Glomerular endothelial cell (primary cell): ENCODE data around the gene TMEM253. TPM values are rescaled to one million over a fixed set of nuclear protein-coding genes. Genes with fewer than 3 reads are reported as not detected.

Source experiments
- DNase-seq: peaks from one replicate; pipeline ENCODE4 v3.0.0-alpha.2; 2011; ENCODE audit warnings: low read depth, low spot score; ENCODE audit errors: extremely low read depth
- total RNA-seq: library from RNA; depleted of rRNA; stranded (reverse); fragments of >200 nt; gene quantifications from 2 replicates; pipeline ENCODE4 v1.2.3, GENCODE V29; 2015

The TMEM253 gene
- total RNA-seq = 0.19 TPM in 1 of 2 replicates, not detected in the other

- DNase-seq = no peak
Observed at GRCh38 chr14:21100931-21101330, at the start of gene TMEM253. TMEM253 (plus strand) TSS chr14:21101066; CDS start chr14:21101344, 278 bp downstream.

- DNase-seq = no peak
Observed at GRCh38 chr14:21053184-21054122, 47.4 kb upstream of the TMEM253 start.

GRCh38 chr14:21054123-21054767 is 46.6 kb upstream of the TMEM253 start:
- DNase-seq = no peak

DNA sequence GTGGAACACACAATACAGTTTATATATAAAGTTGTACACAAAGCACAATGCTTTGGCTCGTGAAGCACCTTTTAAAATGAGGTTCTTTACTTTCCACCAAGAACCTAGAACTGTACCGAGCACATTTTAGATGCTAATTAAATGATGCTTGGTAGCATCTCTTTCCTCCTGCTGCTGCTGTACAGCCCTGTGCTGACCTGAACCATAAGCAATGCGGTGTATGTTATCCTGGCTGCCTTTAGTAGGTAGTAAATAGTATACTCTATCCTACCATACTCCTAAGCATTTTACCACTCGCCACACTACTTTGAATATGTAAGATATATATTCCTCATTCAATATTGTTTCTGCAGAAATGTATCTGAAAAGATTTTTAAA is 46.1 kb upstream of the TMEM253 start:
- no peak for DNase-seq

- no peak for DNase-seq
Observed at GRCh38 chr14:21055432-21056117, 45.3 kb upstream of the TMEM253 start.

GRCh38 chr14:21056520-21057163 is 44.2 kb upstream of the TMEM253 start:
- no peak for DNase-seq

GRCh38 chr14:21057803-21058675 is 42.8 kb upstream of the TMEM253 start, which contains the start of gene RNASE8:
RNASE8 (plus strand) TSS chr14:21057822; CDS start chr14:21057893, 71 bp downstream.
- DNase-seq = no peak

GRCh38 chr14:21058903-21059302 is 42.0 kb upstream of the TMEM253 start:
- DNase-seq = no peak

DNA sequence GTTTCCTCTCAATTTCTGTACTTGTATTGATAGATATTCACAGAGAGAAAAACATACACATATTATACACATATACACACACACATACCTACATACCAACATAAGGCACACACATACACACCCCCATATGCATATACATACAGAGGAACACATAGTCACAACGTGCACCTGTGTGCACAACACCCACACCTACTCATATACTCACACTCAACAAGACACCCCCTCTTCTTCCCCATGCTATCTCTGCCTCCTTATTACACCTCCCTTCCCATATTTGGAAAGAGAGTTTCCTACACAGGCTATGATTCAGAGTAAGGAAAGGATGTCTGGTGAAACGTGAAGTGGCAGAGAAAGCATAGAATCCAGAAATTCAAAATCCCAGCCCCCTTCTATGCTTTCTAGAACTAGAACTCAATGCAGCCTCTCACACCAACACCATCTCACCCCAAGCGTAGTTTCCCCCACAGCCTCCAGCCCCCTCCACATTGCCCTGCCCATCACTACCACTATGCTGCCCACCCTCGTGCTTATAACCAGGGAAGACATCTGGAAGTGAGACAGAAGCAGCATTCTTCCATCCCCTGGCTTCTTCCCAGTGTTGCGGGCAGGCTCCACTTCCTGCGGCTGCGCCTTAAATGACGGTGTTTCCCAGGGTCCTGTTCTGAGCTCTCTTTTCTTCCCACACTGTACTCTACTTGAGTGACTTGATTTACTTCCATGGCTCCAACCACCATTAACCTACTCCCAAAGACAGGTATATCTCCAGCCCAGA is 40.8 kb upstream of the TMEM253 start:
- DNase-seq = no peak

- no peak for DNase-seq
Observed at GRCh38 chr14:21060614-21061346, 40.1 kb upstream of the TMEM253 start.

GRCh38 chr14:21061347-21061668 is 39.6 kb upstream of the TMEM253 start:
- no peak for DNase-seq

- no peak for DNase-seq
Observed at GRCh38 chr14:21063479-21063878, 37.4 kb upstream of the TMEM253 start.

GRCh38 chr14:21066882-21067502 is 33.9 kb upstream of the TMEM253 start:
- DNase-seq = no peak

- no peak for DNase-seq
Observed at GRCh38 chr14:21068521-21069387, 32.1 kb upstream of the TMEM253 start.

- no peak for DNase-seq
Observed at GRCh38 chr14:21069388-21070082, 31.3 kb upstream of the TMEM253 start.

GRCh38 chr14:21070083-21070609 is 30.7 kb upstream of the TMEM253 start, which contains the start of gene ARHGEF40:
ARHGEF40 (plus strand) TSS chr14:21070304; CDS start chr14:21070397, 93 bp downstream.
- DNase-seq = no peak
